SK-N-SH (cell line): Measurements from ENCODE around the gene C1QL1. TPM values are rescaled to one million over a fixed set of nuclear protein-coding genes. Genes with fewer than 3 reads are reported as not detected.

Source experiments
- CTCF ChIA-PET: fragments of 300-600, 350-600 bp; formaldehyde crosslinking; extraction: SDS; loops from one replicate; lab custom pipeline; 2021; lab: Yijun Ruan, JAX
- POLR2A ChIA-PET: fragments of 350-600 bp; sonication (Branson Sonifier 250); formaldehyde crosslinking; extraction: SDS; loops from one replicate; lab custom pipeline; 2020; ENCODE audit warnings: antibody characterized with exemption, inconsistent platforms; lab: Yijun Ruan, JAX
- DNase-seq: peaks from one replicate; pipeline ENCODE4 v3.0.0; 2012
- H2AFZ ChIP-seq: fragments of 200-600 bp; sonication (generic); 2 replicates; pipeline ENCODE4 v1.8.1; 2016; ENCODE audit warnings: antibody characterized with exemption, mild to moderate bottlenecking, low read depth
- H3F3A ChIP-seq: fragments of 200-600 bp; sonication (generic); replicated peaks from 2 replicates; pipeline ENCODE3; 2016; ENCODE audit warnings: antibody characterized with exemption, mild to moderate bottlenecking; ENCODE audit not compliant: insufficient read depth
- H3K27ac ChIP-seq, 2 experiments: fragments of 200-500 bp in 1 of 2; fragments of 200-600 bp in 1 of 2; sonication (Bioruptor generic) in 1 of 2; sonication (generic), shearing (Covaris generic) in 1 of 2; 2 replicates each; pipeline versions ENCODE4 v1.5.1 to v1.6.1; 2014 to 2016; ENCODE audit warnings: low read depth in 2 of 2, inconsistent platforms in 1 of 2, low read length in 1 of 2, mild to moderate bottlenecking in 1 of 2, mixed read lengths in 1 of 2
- H3K27me3 ChIP-seq: fragments of 200-600 bp; sonication (generic), shearing (Covaris generic); 2 replicates; pipeline ENCODE4 v1.6.1; 2016; ENCODE audit warnings: mixed run types; ENCODE audit not compliant: insufficient read depth
- H3K36me3 ChIP-seq, 2 experiments: fragments of 200-500 bp in 1 of 2; fragments of 200-600 bp in 1 of 2; sonication (Bioruptor generic) in 1 of 2; sonication (generic) in 1 of 2; replicated peaks in 1 of 2; 2 replicates each; pipeline versions ENCODE3 to v1.5.1; 2014 to 2016; ENCODE audit warnings: low read length in 1 of 2, mild to moderate bottlenecking in 1 of 2; ENCODE audit not compliant: insufficient read depth in 2 of 2, control insufficient read depth in 1 of 2
- H3K4me1 ChIP-seq, 2 experiments: fragments of 200-500 bp in 1 of 2; fragments of 200-600 bp in 1 of 2; sonication (Bioruptor generic) in 1 of 2; sonication (generic), shearing (Covaris generic) in 1 of 2; 2 replicates each; pipeline versions ENCODE4 v1.5.1 to v1.6.1; 2014 to 2016; ENCODE audit warnings: low read depth in 1 of 2, low read length in 1 of 2, mixed run types in 1 of 2; ENCODE audit not compliant: insufficient read depth in 2 of 2, control insufficient read depth in 1 of 2
- H3K4me2 ChIP-seq: fragments of 200-600 bp; sonication (generic), shearing (Covaris generic); 2 replicates; pipeline ENCODE4 v1.6.1; 2017; ENCODE audit warnings: mixed run types
- H3K4me3 ChIP-seq, 2 experiments: fragments of 200-500 bp in 1 of 2; fragments of 200-600 bp in 1 of 2; sonication (Bioruptor generic) in 1 of 2; sonication (generic), shearing (Covaris generic) in 1 of 2; 2 replicates each; pipeline versions ENCODE4 v1.5.1 to v1.8.1; 2014 to 2016; ENCODE audit warnings: low read depth in 2 of 2, inconsistent platforms in 1 of 2, low read length in 1 of 2, mild to moderate bottlenecking in 1 of 2, mixed read lengths in 1 of 2, moderate library complexity in 1 of 2
- H3K79me2 ChIP-seq: fragments of 200-600 bp; sonication (generic); 2 replicates; pipeline ENCODE4 v1.8.1; 2017; ENCODE audit warnings: mild to moderate bottlenecking; ENCODE audit not compliant: insufficient read depth
- H3K9ac ChIP-seq: fragments of 200-600 bp; sonication (generic); 2 replicates; pipeline ENCODE4 v1.6.1; 2017; ENCODE audit warnings: mixed run types
- H3K9me2 ChIP-seq: fragments of 200-600 bp; sonication (generic); 2 replicates; pipeline ENCODE4 v1.6.1; 2017; ENCODE audit warnings: mixed run types
- H3K9me3 ChIP-seq: fragments of 200-600 bp; sonication (generic); 2 replicates; pipeline ENCODE4 v1.6.1; 2017; ENCODE audit warnings: mixed run types, mild to moderate bottlenecking, moderate library complexity
- H4K20me1 ChIP-seq: fragments of 200-600 bp; sonication (generic); 2 replicates; pipeline ENCODE4 v1.6.1; 2017; ENCODE audit warnings: mild to moderate bottlenecking, mixed run types; ENCODE audit not compliant: insufficient read depth
- CHD2 ChIP-seq: fragments of 150-350 bp; IDR thresholded peaks from 2 replicates; pipeline ENCODE4 v1.6.1; 2018; ENCODE audit warnings: low read length; ENCODE audit not compliant: partially characterized antibody
- EP300 ChIP-seq, 2 experiments: IDR thresholded peaks; 2 replicates each; pipeline versions ENCODE4 v1.4.0 to v1.6.1; 2012; ENCODE audit warnings: borderline replicate concordance in 1 of 2, low read depth in 1 of 2, low read length in 1 of 2
- EZH2phosphoT487 ChIP-seq: fragments of 200-600 bp; sonication (generic); IDR thresholded peaks from 2 replicates; pipeline ENCODE4 v1.6.1; 2017; ENCODE audit warnings: low read depth, mixed run types, mild to moderate bottlenecking, antibody characterized with exemption, moderate library complexity, borderline replicate concordance
- FOSL2 ChIP-seq: IDR thresholded peaks from 2 replicates; pipeline ENCODE4 v1.4.0; 2012; ENCODE audit warnings: low read depth, mild to moderate bottlenecking, moderate library complexity, borderline replicate concordance
- FOXM1 ChIP-seq: IDR thresholded peaks from 2 replicates; pipeline ENCODE4 v1.4.0; 2012; ENCODE audit warnings: low read depth, mild to moderate bottlenecking
- JUND ChIP-seq: IDR thresholded peaks from 2 replicates; pipeline ENCODE4 v1.4.0; 2012
- MEF2A ChIP-seq: IDR thresholded peaks from 2 replicates; pipeline ENCODE4 v1.4.0; 2012; ENCODE audit warnings: low read depth, borderline replicate concordance
- MXI1 ChIP-seq: IDR thresholded peaks from 2 replicates; pipeline ENCODE4 v1.6.1; 2012; ENCODE audit warnings: mild to moderate bottlenecking, low read depth, low read length, improper control_type of control experiment
- NFIC ChIP-seq: IDR thresholded peaks from 2 replicates; pipeline ENCODE4 v1.4.0; 2012; ENCODE audit warnings: borderline replicate concordance
- POLR2AphosphoS5 ChIP-seq: IDR thresholded peaks from 2 replicates; pipeline ENCODE4 v1.6.1; 2012; ENCODE audit warnings: low read depth, low read length
- RCOR1 ChIP-seq: fragments of 150-350 bp; IDR thresholded peaks from 2 replicates; pipeline ENCODE4 v1.6.1; 2017; ENCODE audit warnings: antibody characterized with exemption, low read length
- RFX5 ChIP-seq: IDR thresholded peaks from 2 replicates; pipeline ENCODE4 v1.6.1; 2012; ENCODE audit warnings: mild to moderate bottlenecking, improper control_type of control experiment, low read length
- RXRA ChIP-seq: IDR thresholded peaks from 2 replicates; pipeline ENCODE4 v1.4.0; 2012; ENCODE audit warnings: low read depth, mild to moderate bottlenecking, borderline replicate concordance
- SIN3A ChIP-seq: IDR thresholded peaks from 2 replicates; pipeline ENCODE4 v1.6.1; 2012; ENCODE audit warnings: low read depth, mild to moderate bottlenecking, low read length, moderate library complexity, borderline replicate concordance
- TAF1 ChIP-seq: IDR thresholded peaks from 2 replicates; pipeline ENCODE4 v1.6.1; 2012; ENCODE audit warnings: low read depth, mild to moderate bottlenecking, low read length, moderate library complexity, borderline replicate concordance
- TCF12 ChIP-seq: IDR thresholded peaks from 2 replicates; pipeline ENCODE4 v1.4.0; 2012
- TEAD4 ChIP-seq: IDR thresholded peaks from 2 replicates; pipeline ENCODE4 v1.4.0; 2012; ENCODE audit warnings: mild to moderate bottlenecking, borderline replicate concordance; ENCODE audit not compliant: insufficient read depth
- WGBS: methylation state at CpG from one replicate; pipeline ENCODE4 v1.1.6; 2017; ENCODE audit warnings: low lambda C conversion rate; 5-methylcytosine and 5-hydroxymethylcytosine counted together
- polyA plus RNA-seq, 3 experiments: library from polyadenylated mRNA; depleted of rRNA; stranded (reverse); fragments of >200 nt; gene quantifications; 2 replicates each; pipeline ENCODE4 v1.2.3, GENCODE V29; 2012
- TF ChIP-seq, protein P1 (sequence below): IDR thresholded peaks from 2 replicates; pipeline ENCODE4 v1.4.0; 2012; ENCODE audit warnings: low read depth, borderline replicate concordance
- TF ChIP-seq, protein P2 (sequence below): IDR thresholded peaks from 2 replicates; pipeline ENCODE4; 2012
- TF ChIP-seq, protein P3 (sequence below): fragments of 150-350 bp; IDR thresholded peaks from 2 replicates; pipeline ENCODE4 v1.6.1; 2016; ENCODE audit warnings: mild to moderate bottlenecking, low read depth, low read length
- TF ChIP-seq, protein P4 (sequence below): fragments of 150-350 bp; IDR thresholded peaks from 2 replicates; pipeline ENCODE4 v1.6.1; 2017; ENCODE audit warnings: antibody characterized with exemption, low read length, low read depth, borderline replicate concordance

The C1QL1 gene
- polyA plus RNA-seq, 1 of the 3 experiments (the other 2 are of a cell fraction) = 11.9 TPM

DNA sequence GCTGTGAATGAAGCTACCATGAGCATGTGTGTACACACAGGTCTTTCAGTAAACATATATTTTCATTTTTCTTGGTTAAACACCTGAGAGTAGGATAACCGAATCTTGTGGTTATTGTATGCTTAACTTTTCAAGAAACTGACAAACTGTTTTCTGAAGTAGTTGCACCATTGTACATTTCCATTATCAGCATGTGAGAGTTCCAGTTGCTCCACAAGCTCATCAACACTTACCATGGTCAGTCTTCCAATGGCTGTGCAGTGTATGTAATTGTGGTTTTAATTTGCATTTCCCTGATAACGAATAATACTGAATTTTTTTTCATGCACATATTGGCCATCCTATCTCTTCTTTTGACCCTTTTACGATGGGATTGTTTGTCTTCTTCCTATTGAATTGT, 31.3 kb upstream of the C1QL1 start:
- Histone ChIP-seq H3K36me3 (no peaks in the 10 kb centered on the region), H3K9me2 (no peaks in the 10 kb centered on the region), H3K27me3 (no peaks in the 10 kb centered on the region), H3K4me3 (no peak overlapping the region), H3K9ac (no peak overlapping the region), H4K20me1 (no peaks in the 10 kb centered on the region), H3K27ac (no peak overlapping the region), H3K9me3 (no peaks in the 10 kb centered on the region), H3K4me2 (no peak overlapping the region), H3F3A (no peaks in the 10 kb centered on the region), H3K79me2 (no peaks in the 10 kb centered on the region), H2AFZ (no peak overlapping the region), H3K4me1 (no peaks in the 10 kb centered on the region; a peak in 1 of 4 replicates)
- no peak for DNase-seq
- no peak for TF ChIP-seq RFX5
- no peak for TF ChIP-seq FOSL2
- no peak for TF ChIP-seq TAF1
- no peak for TF ChIP-seq NFIC
- TF ChIP-seq, protein P1, sequence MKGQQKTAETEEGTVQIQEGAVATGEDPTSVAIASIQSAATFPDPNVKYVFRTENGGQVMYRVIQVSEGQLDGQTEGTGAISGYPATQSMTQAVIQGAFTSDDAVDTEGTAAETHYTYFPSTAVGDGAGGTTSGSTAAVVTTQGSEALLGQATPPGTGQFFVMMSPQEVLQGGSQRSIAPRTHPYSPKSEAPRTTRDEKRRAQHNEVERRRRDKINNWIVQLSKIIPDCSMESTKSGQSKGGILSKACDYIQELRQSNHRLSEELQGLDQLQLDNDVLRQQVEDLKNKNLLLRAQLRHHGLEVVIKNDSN = no peak
- TF ChIP-seq TCF12 = no peak
- TF ChIP-seq CHD2 = no peak
- TF ChIP-seq RCOR1 = no peak
- TF ChIP-seq EZH2phosphoT487 = no peak
- no peak for TF ChIP-seq SIN3A
- TF ChIP-seq MEF2A = no peak
- TF ChIP-seq, protein P2, sequence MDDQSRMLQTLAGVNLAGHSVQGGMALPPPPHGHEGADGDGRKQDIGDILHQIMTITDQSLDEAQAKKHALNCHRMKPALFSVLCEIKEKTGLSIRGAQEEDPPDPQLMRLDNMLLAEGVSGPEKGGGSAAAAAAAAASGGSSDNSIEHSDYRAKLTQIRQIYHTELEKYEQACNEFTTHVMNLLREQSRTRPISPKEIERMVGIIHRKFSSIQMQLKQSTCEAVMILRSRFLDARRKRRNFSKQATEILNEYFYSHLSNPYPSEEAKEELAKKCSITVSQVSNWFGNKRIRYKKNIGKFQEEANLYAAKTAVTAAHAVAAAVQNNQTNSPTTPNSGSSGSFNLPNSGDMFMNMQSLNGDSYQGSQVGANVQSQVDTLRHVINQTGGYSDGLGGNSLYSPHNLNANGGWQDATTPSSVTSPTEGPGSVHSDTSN = no peak
- no peak for TF ChIP-seq RXRA
- CTCF ChIA-PET = interaction anchor here (1.2 to 1.4 kb wide), 2 partner anchors 9 to 29 kb away, joined by 4 read pairs; no protein-coding TSS in a partner anchor
- POLR2A ChIA-PET = no interaction called here
- WGBS = 28% methylated on average over 3 of the region's 3 CpGs

DNA sequence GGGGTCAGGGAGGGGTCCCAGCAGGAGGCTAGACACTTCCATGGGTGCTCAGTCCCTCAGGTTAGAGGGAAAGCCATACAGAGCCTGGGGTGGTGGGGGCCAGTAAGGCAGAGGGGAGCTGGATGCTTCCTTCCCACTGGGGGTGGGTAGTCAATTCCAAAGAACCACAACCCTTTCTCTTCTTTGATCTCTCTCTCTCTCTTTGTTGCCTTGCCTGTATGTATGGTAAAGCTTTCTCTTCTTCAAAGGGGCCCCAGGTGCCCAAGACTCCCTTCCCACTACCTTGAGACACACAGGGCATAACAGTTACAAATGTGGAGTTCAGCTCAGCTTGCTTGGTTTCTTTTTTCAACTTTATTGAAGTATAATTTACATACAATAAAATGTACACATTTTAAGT, 30.5 kb upstream of the C1QL1 start:
- H3K27ac ChIP-seq = no peak overlapping the region
- no peak for TF ChIP-seq MXI1
- TF ChIP-seq TCF12 = no peak
- TF ChIP-seq EP300 (IDR thresholded peaks at IDR 0.05; ENCODE audit: borderline replicate concordance in 1 of 2, low read depth in 1 of 2, low read length in 1 of 2) = no peak
- no peak for TF ChIP-seq FOXM1
- TF ChIP-seq TEAD4 = no peak
- TF ChIP-seq RFX5 = no peak
- TF ChIP-seq POLR2AphosphoS5 = no peak
- TF ChIP-seq, protein P3, sequence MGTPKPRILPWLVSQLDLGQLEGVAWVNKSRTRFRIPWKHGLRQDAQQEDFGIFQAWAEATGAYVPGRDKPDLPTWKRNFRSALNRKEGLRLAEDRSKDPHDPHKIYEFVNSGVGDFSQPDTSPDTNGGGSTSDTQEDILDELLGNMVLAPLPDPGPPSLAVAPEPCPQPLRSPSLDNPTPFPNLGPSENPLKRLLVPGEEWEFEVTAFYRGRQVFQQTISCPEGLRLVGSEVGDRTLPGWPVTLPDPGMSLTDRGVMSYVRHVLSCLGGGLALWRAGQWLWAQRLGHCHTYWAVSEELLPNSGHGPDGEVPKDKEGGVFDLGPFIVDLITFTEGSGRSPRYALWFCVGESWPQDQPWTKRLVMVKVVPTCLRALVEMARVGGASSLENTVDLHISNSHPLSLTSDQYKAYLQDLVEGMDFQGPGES = no peak
- TF ChIP-seq, protein P4, sequence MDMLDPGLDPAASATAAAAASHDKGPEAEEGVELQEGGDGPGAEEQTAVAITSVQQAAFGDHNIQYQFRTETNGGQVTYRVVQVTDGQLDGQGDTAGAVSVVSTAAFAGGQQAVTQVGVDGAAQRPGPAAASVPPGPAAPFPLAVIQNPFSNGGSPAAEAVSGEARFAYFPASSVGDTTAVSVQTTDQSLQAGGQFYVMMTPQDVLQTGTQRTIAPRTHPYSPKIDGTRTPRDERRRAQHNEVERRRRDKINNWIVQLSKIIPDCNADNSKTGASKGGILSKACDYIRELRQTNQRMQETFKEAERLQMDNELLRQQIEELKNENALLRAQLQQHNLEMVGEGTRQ = no peak
- no peak for TF ChIP-seq JUND
- TF ChIP-seq, protein P1 = no peak

More for the DNA sequence above, 30.5 kb upstream of the C1QL1 start:
- Histone ChIP-seq H3K4me3 (no peak overlapping the region), H3K9ac (no peak overlapping the region), H3K9me3 (no peaks in the 10 kb centered on the region), H2AFZ (no peak overlapping the region), H3K9me2 (no peaks in the 10 kb centered on the region), H3K79me2 (no peaks in the 10 kb centered on the region), H3K4me1 (no peaks in the 10 kb centered on the region; a peak in 1 of 4 replicates), H3K36me3 (no peaks in the 10 kb centered on the region), H3K4me2 (no peak overlapping the region), H3F3A (no peaks in the 10 kb centered on the region), H3K27me3 (no peaks in the 10 kb centered on the region), H4K20me1 (no peaks in the 10 kb centered on the region)
- ChIA-PET POLR2A (no interaction called here), CTCF (interaction anchor here (1.2 to 1.5 kb wide), 4 partner anchors 10 to 28 kb away, joined by 4 read pairs; no protein-coding TSS in a partner anchor)
- DNase-seq = no peak
